Suprapubic skin (tissue), 4 donors: ENCODE measurements around the gene NT5C1B.

Experiments
- CTCF ChIP-seq, 2 donors: fragments of 200-600 bp in 1 of 2; fragments of 450-650 bp in 1 of 2; sonication (generic) in 1 of 2; IDR thresholded peaks; one replicate each; pipeline ENCODE4 v1.5.1; 2016 to 2019; ENCODE audit warnings: antibody characterized with exemption in 2 of 2, mild to moderate bottlenecking in 1 of 2, moderate library complexity in 1 of 2
- EP300 ChIP-seq: sonication (generic); formaldehyde crosslinking; IDR thresholded peaks from one replicate; pipeline ENCODE4 v1.6.1; 2017; ENCODE audit warnings: antibody characterized with exemption
- POLR2A ChIP-seq, 2 donors: fragments of 450-650 bp; IDR thresholded peaks; one replicate each; pipeline ENCODE4 v1.6.1; 2017; ENCODE audit warnings: antibody characterized with exemption in 2 of 2, mild to moderate bottlenecking in 2 of 2, moderate library complexity in 2 of 2
- POLR2AphosphoS5 ChIP-seq, 3 donors: sonication (generic); formaldehyde crosslinking; IDR thresholded peaks; one replicate each; pipeline ENCODE4 v1.6.1; 2017; ENCODE audit warnings: antibody characterized with exemption in 3 of 3

GRCh38 chr2:18540872-18541271 is 48.5 kb downstream of the NT5C1B start:
- TF ChIP-seq CTCF (IDR thresholded peaks at IDR 0.05) (no peak), POLR2A (IDR thresholded peaks at IDR 0.05) (no peak), EP300 (no peak), POLR2AphosphoS5 (IDR thresholded peaks at IDR 0.05) (no peak)
